HCT116 (cell line): ENCODE measurements around the gene KAZN. TPM values are rescaled to one million over a fixed set of nuclear protein-coding genes. Genes with fewer than 3 reads are reported as not detected.

Experiments
- ATAC-seq: fragments of 200-7000 bp; cut with Tn5 transposase; 2 replicates; pipeline ENCODE4 v1.9.1; 2020; ENCODE audit warnings: mild to moderate bottlenecking, moderate library complexity
- BruUV-seq: library from RNA; stranded (reverse); fragments of 400-500 nt; replicated peaks from 2 replicates; lab custom pipeline; 2021; lab: Mats Ljungman, UMichigan
- CTCF ChIA-PET: fragments of 300-600 bp; sonication (Branson Sonifier 250); formaldehyde crosslinking; loops from one replicate; lab custom pipeline; 2021; ENCODE audit warnings: antibody characterized with exemption; lab: Charles Lee
- POLR2A ChIA-PET: fragments of 300-600, 350-600 bp; sonication (Branson Sonifier 250); formaldehyde crosslinking; loops from one replicate; lab custom pipeline; 2021; ENCODE audit warnings: antibody characterized with exemption; lab: Charles Lee
- RAD21 ChIA-PET, 2 experiments: fragments of 300-600 bp; sonication (Branson Sonifier 250); formaldehyde crosslinking; loops; one replicate each; lab custom pipeline; 2023; ENCODE audit warnings: low total read pairs in 2 of 2; ENCODE audit not compliant: uncharacterized antibody in 2 of 2, unreplicated experiment in 2 of 2, low non-redundant PET in 1 of 2; lab: Charles Lee
- DNase-seq: peaks from one replicate; pipeline ENCODE4 v3.0.0-alpha.2; 2010; ENCODE audit warnings: low read depth, low spot score
- H2AFZ ChIP-seq: fragments of 200-600 bp; shearing (Covaris generic), sonication (generic); 2 replicates; pipeline ENCODE4 v1.6.1; 2017; ENCODE audit warnings: low read depth, mixed run types, mixed read lengths, antibody characterized with exemption, low read length; ENCODE audit not compliant: poor library complexity, severe bottlenecking
- H3K27ac ChIP-seq: 2 replicates; pipeline ENCODE4 v1.5.1; 2012; ENCODE audit warnings: low read depth, low read length
- H3K27me3 ChIP-seq: fragments of 200-600 bp; sonication (generic); 2 replicates; pipeline ENCODE4 v1.6.1; 2016; ENCODE audit warnings: mixed run types, low read length, mixed read lengths; ENCODE audit not compliant: insufficient read depth
- H3K36me3 ChIP-seq, 2 experiments: fragments of 200-500 bp in 1 of 2; fragments of 200-600 bp in 1 of 2; sonication (Bioruptor generic) in 1 of 2; sonication (generic) in 1 of 2; 2 replicates each; pipeline versions ENCODE4 v1.5.1 to v1.6.1; 2014 to 2016; ENCODE audit warnings: low read length in 2 of 2, inconsistent platforms in 1 of 2, mixed read lengths in 1 of 2, mixed run types in 1 of 2; ENCODE audit not compliant: insufficient read depth in 2 of 2, control insufficient read depth in 1 of 2
- H3K4me1 ChIP-seq, 2 experiments: fragments of 200-600 bp in 1 of 2; sonication (generic) in 1 of 2; 2 replicates each; pipeline versions ENCODE4 v1.5.1 to v1.6.1; 2012 to 2017; ENCODE audit warnings: low read length in 2 of 2, inconsistent platforms in 1 of 2, mild to moderate bottlenecking in 1 of 2, mixed read lengths in 1 of 2, mixed run types in 1 of 2, moderate library complexity in 1 of 2; ENCODE audit not compliant: insufficient read depth in 2 of 2, control insufficient read depth in 1 of 2
- H3K4me2 ChIP-seq: fragments of 200-600 bp; sonication (generic); 2 replicates; pipeline ENCODE4 v1.6.1; 2017; ENCODE audit warnings: mixed run types, low read length, mixed read lengths
- H3K4me3 ChIP-seq, 2 experiments: fragments of 200-600 bp in 1 of 2; sonication (generic) in 1 of 2; replicated peaks in 1 of 2; 2 replicates each; pipeline ENCODE4 v1.5.1; 2011 to 2016; ENCODE audit warnings: low read length in 2 of 2, control low read depth in 1 of 2, low read depth in 1 of 2, mild to moderate bottlenecking in 1 of 2, mixed read lengths in 1 of 2, mixed run types in 1 of 2
- H3K79me2 ChIP-seq: fragments of 200-600 bp; sonication (generic); 2 replicates; pipeline ENCODE4 v1.6.1; 2017; ENCODE audit warnings: mild to moderate bottlenecking, mixed run types, low read length, moderate library complexity, mixed read lengths; ENCODE audit not compliant: insufficient read depth
- H3K9ac ChIP-seq: fragments of 200-600 bp; sonication (generic); 2 replicates; pipeline ENCODE4 v1.6.1; 2016; ENCODE audit warnings: low read length, mixed read lengths
- H3K9me2 ChIP-seq: fragments of 200-600 bp; sonication (generic), shearing (Covaris generic); 2 replicates; pipeline ENCODE4 v1.6.1; 2017; ENCODE audit warnings: mixed run types, mild to moderate bottlenecking, moderate library complexity; ENCODE audit not compliant: insufficient read depth
- H3K9me3 ChIP-seq, 2 experiments: fragments of 200-500 bp in 1 of 2; fragments of 200-600 bp in 1 of 2; sonication (Bioruptor generic) in 1 of 2; sonication (generic) in 1 of 2; 2 replicates each; pipeline ENCODE4 v1.6.1; 2014 to 2017; ENCODE audit warnings: low read length in 2 of 2, mixed read lengths in 2 of 2, inconsistent platforms in 1 of 2, low read depth in 1 of 2, mild to moderate bottlenecking in 1 of 2, mixed run types in 1 of 2, moderate library complexity in 1 of 2; ENCODE audit not compliant: control insufficient read depth in 1 of 2, insufficient read depth in 1 of 2
- H4K20me1 ChIP-seq: fragments of 200-600 bp; sonication (generic), shearing (Covaris generic); 2 replicates; pipeline ENCODE4 v1.6.1; 2017; ENCODE audit warnings: mixed run types, mild to moderate bottlenecking, moderate library complexity; ENCODE audit not compliant: insufficient read depth
- ATF3 ChIP-seq: IDR thresholded peaks from 2 replicates; pipeline ENCODE4 v1.6.1; 2012
- CEBPB ChIP-seq: IDR thresholded peaks from 2 replicates; pipeline ENCODE4 v1.6.1; 2012; ENCODE audit warnings: low read depth
- EGR1 ChIP-seq: IDR thresholded peaks from 2 replicates; pipeline ENCODE4 v1.6.1; 2012; ENCODE audit warnings: low read depth
- ELF1 ChIP-seq: IDR thresholded peaks from 2 replicates; pipeline ENCODE4 v1.6.1; 2012; ENCODE audit warnings: low read depth, borderline replicate concordance
- EZH2phosphoT487 ChIP-seq: fragments of 200-600 bp; IDR thresholded peaks from 2 replicates; pipeline ENCODE4 v1.6.1; 2018; ENCODE audit warnings: antibody characterized with exemption, borderline replicate concordance
- FOSL1 ChIP-seq: IDR thresholded peaks from 2 replicates; pipeline ENCODE4 v1.6.1; 2012; ENCODE audit warnings: low read depth
- JUND ChIP-seq: IDR thresholded peaks from 2 replicates; pipeline ENCODE4 v1.6.1; 2012
- POLR2A ChIP-seq: IDR thresholded peaks from 2 replicates; pipeline ENCODE4 v1.7.0; 2011; ENCODE audit warnings: borderline replicate concordance; ENCODE audit not compliant: insufficient read depth, insufficient read length; ENCODE audit errors: extremely low read depth
- RAD21 ChIP-seq: IDR thresholded peaks from 2 replicates; pipeline ENCODE4 v1.6.1; 2012; ENCODE audit warnings: low read depth, mild to moderate bottlenecking
- SIN3A ChIP-seq: IDR thresholded peaks from 2 replicates; pipeline ENCODE4 v1.6.1; 2012; ENCODE audit warnings: low read depth
- SP1 ChIP-seq: IDR thresholded peaks from 2 replicates; pipeline ENCODE4 v1.6.1; 2012; ENCODE audit warnings: low read depth
- SRF ChIP-seq: IDR thresholded peaks from 2 replicates; pipeline ENCODE4 v1.6.1; 2012; ENCODE audit warnings: low read depth
- YY1 ChIP-seq: IDR thresholded peaks from 2 replicates; pipeline ENCODE4 v1.6.1; 2011; ENCODE audit warnings: low read length, low read depth, moderate library complexity, mild to moderate bottlenecking; ENCODE audit not compliant: insufficient replicate concordance; ENCODE audit errors: extremely low read depth
- ZFX ChIP-seq: fragments of 450-650 bp; IDR thresholded peaks from 2 replicates; pipeline ENCODE4 v1.6.1; 2017
- intact Hi-C: fragments of 100-400 bp; cut with micrococcal nuclease; formaldehyde crosslinking; loops from 2 replicates; pipeline ENCODE4 v1.10.0; 2022
- total RNA-seq: library from RNA; stranded (reverse); gene quantifications from one replicate; pipeline ENCODE4 v1.2.1, GENCODE V29; 2021; ENCODE audit not compliant: unreplicated experiment

KAZN gene
- total RNA-seq, 1 experiment from 2014 or later = 13.4 TPM

GRCh38 chr1:14903922-14904321 is 305.4 kb downstream of the KAZN start:
- Histone ChIP-seq H3K9ac (no peak overlapping the region), H3K4me2 (no peak overlapping the region), H3K27me3 (no peaks in the 10 kb centered on the region), H2AFZ (no peak overlapping the region), H4K20me1 (no peaks in the 10 kb centered on the region), H3K4me1 (no peaks in the 10 kb centered on the region), H3K9me3 (no peaks in the 10 kb centered on the region), H3K36me3 (no peaks in the 10 kb centered on the region), H3K79me2 (no peaks in the 10 kb centered on the region), H3K4me3 (no peak overlapping the region), H3K27ac (no peak overlapping the region), H3K9me2 (no peaks in the 10 kb centered on the region)
- intact Hi-C loops = no loop called here
- ChIA-PET CTCF (no interaction called here), RAD21 (no interaction called here), POLR2A (no interaction called here)
- DNase-seq (no peak), ATAC-seq (no peak)
- TF ChIP-seq ZFX (no peak), JUND (no peak), ATF3 (no peak), RAD21 (no peak), ELF1 (no peak), CEBPB (no peak)
- BruUV-seq = no TSS peak

- H3K4me2 ChIP-seq = no peak overlapping the region
Observed at GRCh38 chr1:14906665-14907064, 308.2 kb downstream of the KAZN start.

More at GRCh38 chr1:14906665-14907064, 308.2 kb downstream of the KAZN start:
- ChIA-PET POLR2A (no interaction called here), CTCF (interaction anchor here (1.1 kb wide), 1 partner anchor 8 kb away, joined by 4 read pairs; no protein-coding TSS in a partner anchor), RAD21 (no interaction called here)
- H4K20me1 ChIP-seq = no peaks in the 10 kb centered on the region
- no peaks in the 10 kb centered on the region for H3K79me2 ChIP-seq
- H3K4me3 ChIP-seq = no peak overlapping the region
- H2AFZ ChIP-seq = no peak overlapping the region
- H3K9me3 ChIP-seq = no peaks in the 10 kb centered on the region
- no peaks in the 10 kb centered on the region for H3K36me3 ChIP-seq
- no peak overlapping the region for H3K27ac ChIP-seq
- H3K9me2 ChIP-seq = no peaks in the 10 kb centered on the region
- no peak overlapping the region for H3K9ac ChIP-seq
- BruUV-seq = no TSS peak
- TF ChIP-seq EZH2phosphoT487 (no peak), EGR1 (no peak), SRF (no peak), ELF1 (no peak), RAD21 (no peak), SIN3A (no peak), YY1 (no peak), SP1 (no peak), POLR2A (no peak), FOSL1 (no peak), ZFX (no peak)
- DNase-seq (no peak), ATAC-seq (no peak)
- intact Hi-C loops = no loop called here
- peaks cover 4 to 5% of the 10 kb centered on the region in 2 experiments; a peak in 2 of 4 replicates for H3K4me1 ChIP-seq
- no peaks in the 10 kb centered on the region for H3K27me3 ChIP-seq
